K562 (cell line): ENCODE measurements around the gene SERTAD3. TPM values are rescaled to one million over a fixed set of nuclear protein-coding genes. Genes with fewer than 3 reads are reported as not detected.
A peak's percentile ranks its signal among the peaks of the same experiment; 100 is the strongest.

Experiments
- BRF1 ChIP-seq: IDR thresholded peaks from 3 replicates; pipeline ENCODE4 v1.6.1; 2011; ENCODE audit warnings: borderline replicate concordance, mild to moderate bottlenecking; ENCODE audit not compliant: insufficient read length; ENCODE audit errors: extremely low read depth
- CREB5 ChIP-seq: fragments of 250-450 bp; sonication (Bioruptor Pico); IDR thresholded peaks from 2 replicates; pipeline ENCODE4 v1.5.0; 2020; ENCODE audit warnings: mild to moderate bottlenecking
- ETV5 ChIP-seq: sonication (generic); formaldehyde crosslinking; IDR thresholded peaks from 2 replicates; pipeline ENCODE4 v1.4.0; 2020; ENCODE audit warnings: low read depth, mild to moderate bottlenecking, missing genetic modification reagents
- HDAC1 ChIP-seq, 2 experiments: fragments of 450-650 bp; IDR thresholded peaks; 2 replicates each; pipeline ENCODE4 v1.6.1; 2016 to 2017; ENCODE audit warnings: inconsistent platforms in 1 of 2, mild to moderate bottlenecking in 1 of 2, moderate library complexity in 1 of 2
- ID3 ChIP-seq, 2 experiments: fragments of 250-450 bp in 1 of 2; fragments of 450-650 bp in 1 of 2; sonication (Bioruptor Pico) in 1 of 2; IDR thresholded peaks; 2 replicates each; pipeline versions ENCODE4 v1.6.1 to v1.8.0; 2016 to 2021; ENCODE audit warnings: mild to moderate bottlenecking in 2 of 2, moderate library complexity in 2 of 2, missing compliant biosample characterization in 1 of 2, missing genetic modification characterization in 1 of 2
- KDM5B ChIP-seq: fragments of 200-600 bp; sonication (generic); IDR thresholded peaks from 2 replicates; pipeline ENCODE4 v1.6.1; 2012; ENCODE audit warnings: low read depth, mild to moderate bottlenecking, moderate library complexity, low read length, control low read depth, inconsistent platforms; ENCODE audit not compliant: insufficient replicate concordance
- NELFE ChIP-seq: IDR thresholded peaks from 2 replicates; pipeline ENCODE4 v1.6.1; 2011; ENCODE audit warnings: mild to moderate bottlenecking; ENCODE audit not compliant: insufficient read depth, insufficient read length
- SIX5 ChIP-seq, 2 experiments: IDR thresholded peaks; 2 replicates each; pipeline ENCODE4 v1.6.1; 2011; ENCODE audit warnings: low read length in 2 of 2, borderline replicate concordance in 1 of 2, low read depth in 1 of 2, mild to moderate bottlenecking in 1 of 2, moderate library complexity in 1 of 2; ENCODE audit not compliant: insufficient read depth in 1 of 2
- TCF3 ChIP-seq: sonication (generic); formaldehyde crosslinking; IDR thresholded peaks from 2 replicates; pipeline ENCODE4 v1.4.0; 2020; ENCODE audit warnings: mild to moderate bottlenecking, missing genetic modification reagents
- TEAD1 ChIP-seq, 2 experiments: fragments of 450-650 bp in 1 of 2; sonication (generic) in 1 of 2; formaldehyde crosslinking; IDR thresholded peaks; 2 replicates each; pipeline versions ENCODE4 v1.4.0 to v1.8.0; 2020 to 2022; ENCODE audit warnings: mild to moderate bottlenecking in 2 of 2, missing genetic modification reagents in 1 of 2
- ZFP1 ChIP-seq: fragments of 450-650 bp; formaldehyde crosslinking; IDR thresholded peaks from 2 replicates; pipeline ENCODE4 v1.4.0; 2020; ENCODE audit warnings: mild to moderate bottlenecking, mixed read lengths
- ZSCAN32 ChIP-seq: fragments of 450-650 bp; formaldehyde crosslinking; IDR thresholded peaks from 2 replicates; pipeline ENCODE4 v1.4.0; 2020; ENCODE audit warnings: mild to moderate bottlenecking, moderate library complexity
- polyA plus RNA-seq, 8 experiments: library from polyadenylated mRNA; depleted of rRNA in 4 of 8; stranded (reverse) in 5 of 8; unstranded in 3 of 8; fragments of >200 nt; fragmentation: Nextera tagmentation in 2 of 8; fragmentation: Illumina TruSeq in 1 of 8; extraction: Ambion mirVana in 2 of 8; extraction: Trizol in 1 of 8; gene quantifications; 2 replicates each; pipeline versions ENCODE4 v1.2.1 to v1.2.3, GENCODE V29; 2011 to 2014; ENCODE audit warnings: inconsistent platforms in 1 of 8, missing spikeins in 1 of 8
- total RNA-seq, 7 experiments: library from RNA; depleted of rRNA in 6 of 7; stranded (reverse); fragments of >200 nt in 6 of 7; fragmentation: Illumina TruSeq in 2 of 7; extraction: Trizol in 2 of 7; gene quantifications; 2 replicates each; pipeline versions ENCODE4 v1.2.1 to v1.2.3, GENCODE V29; 2011 to 2021; ENCODE audit warnings: low replicate concordance in 1 of 7
- TF ChIP-seq, protein P1 (sequence below): fragments of 250-450 bp; sonication (Bioruptor Pico); IDR thresholded peaks from 2 replicates; pipeline ENCODE4 v1.5.0; 2021
- TF ChIP-seq, protein P2 (sequence below): fragments of 250-450 bp; sonication (Bioruptor Pico); IDR thresholded peaks from 2 replicates; pipeline ENCODE4 v1.6.1; 2021; ENCODE audit warnings: mild to moderate bottlenecking
- TF ChIP-seq, protein P3 (sequence below): fragments of 250-450 bp; sonication (Bioruptor Pico); IDR thresholded peaks from 2 replicates; pipeline ENCODE4 v1.4.0; 2020; ENCODE audit warnings: mild to moderate bottlenecking, moderate library complexity

SERTAD3 gene
- total and polyA plus RNA-seq, 9 of the 15 experiments (the other 6 are each of a cell fraction or from before 2014, with no cell fraction given): 5.4 to 28.9 (median 17.5) TPM

DNA sequence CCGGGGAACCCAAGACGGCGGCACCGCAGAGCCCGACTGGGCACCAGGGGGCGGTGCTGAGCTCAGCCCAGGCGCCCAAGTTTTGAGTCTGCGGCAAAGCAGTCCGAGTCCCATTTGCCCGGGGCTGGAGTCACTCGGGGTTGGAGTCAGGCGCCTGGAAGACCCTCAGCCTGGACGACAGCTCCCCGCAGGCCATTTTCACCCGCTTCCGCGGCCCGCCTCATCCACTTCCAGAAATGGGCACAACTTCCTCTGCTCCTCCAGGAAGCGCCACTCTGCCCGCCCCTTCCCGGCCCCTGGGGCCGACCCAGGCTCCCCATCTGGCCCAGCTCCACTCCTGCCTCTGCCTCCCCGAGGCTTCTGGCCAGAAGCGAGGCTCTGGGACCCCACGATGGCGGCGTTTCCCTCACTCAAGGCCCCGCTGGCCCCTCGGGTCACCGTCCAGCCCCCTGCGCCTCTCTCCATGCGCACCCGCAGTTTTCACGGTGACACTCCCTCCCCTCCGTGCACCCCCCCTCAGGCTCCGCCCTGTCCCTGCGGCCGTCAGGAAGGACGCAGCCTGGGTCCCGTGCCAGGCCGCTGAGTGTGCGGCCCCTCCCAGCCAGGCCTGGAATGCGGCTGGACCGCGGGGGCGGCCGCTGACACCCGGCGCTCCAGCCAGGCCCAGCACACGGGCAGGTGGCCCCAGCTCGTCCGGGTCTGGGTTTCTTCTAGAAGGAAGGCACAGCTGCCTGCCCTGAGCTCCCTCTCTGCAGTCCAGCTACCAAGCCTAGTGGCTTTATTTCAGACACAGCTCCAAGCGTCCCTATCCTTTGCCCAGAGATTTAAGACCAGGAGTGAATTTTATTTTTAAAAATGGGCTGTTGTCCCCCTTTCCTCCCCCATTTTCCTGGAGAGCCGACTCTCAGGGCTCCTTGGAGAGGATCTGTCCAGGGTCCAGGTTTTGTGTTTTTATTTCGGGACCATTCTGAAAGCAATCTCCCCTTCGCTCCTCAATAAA lies 23.1 kb downstream of the SERTAD3 start (continued):
- TF ChIP-seq, protein P1, sequence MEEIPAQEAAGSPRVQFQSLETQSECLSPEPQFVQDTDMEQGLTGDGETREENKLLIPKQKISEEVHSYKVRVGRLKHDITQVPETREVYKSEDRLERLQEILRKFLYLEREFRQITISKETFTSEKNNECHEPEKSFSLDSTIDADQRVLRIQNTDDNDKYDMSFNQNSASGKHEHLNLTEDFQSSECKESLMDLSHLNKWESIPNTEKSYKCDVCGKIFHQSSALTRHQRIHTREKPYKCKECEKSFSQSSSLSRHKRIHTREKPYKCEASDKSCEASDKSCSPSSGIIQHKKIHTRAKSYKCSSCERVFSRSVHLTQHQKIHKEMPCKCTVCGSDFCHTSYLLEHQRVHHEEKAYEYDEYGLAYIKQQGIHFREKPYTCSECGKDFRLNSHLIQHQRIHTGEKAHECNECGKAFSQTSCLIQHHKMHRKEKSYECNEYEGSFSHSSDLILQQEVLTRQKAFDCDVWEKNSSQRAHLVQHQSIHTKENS (CRISPR knock-in tag): no peak
- TF ChIP-seq TEAD1 (CRISPR knock-in tag; IDR thresholded peaks at IDR 0.05) (peak; percentile 98 to 100), KDM5B (peak; percentile 56), ZSCAN32 (CRISPR knock-in tag) (no peak), SIX5 (IDR thresholded peaks at IDR 0.05; ENCODE audit: borderline replicate concordance in 1 of 2, insufficient read depth in 1 of 2, low read depth in 1 of 2, low read length in 2 of 2) (no peak), ETV5 (peak; percentile 82), NELFE (no peak), BRF1 (no peak), ZFP1 (CRISPR knock-in tag) (no peak), TCF3 (peak; percentile 47), HDAC1 (IDR thresholded peaks at IDR 0.05) (peak in 1 of 2 experiments; percentile 82; a peak in 2 of 4 replicates), CREB5 (CRISPR knock-in tag) (no peak), ID3 (CRISPR knock-in tag; IDR thresholded peaks at IDR 0.05) (no peak), ID3 (tag; IDR thresholded peaks at IDR 0.05) (peak; percentile 45; the same call in 1 of the 2 replicates)
- TF ChIP-seq, protein P2, sequence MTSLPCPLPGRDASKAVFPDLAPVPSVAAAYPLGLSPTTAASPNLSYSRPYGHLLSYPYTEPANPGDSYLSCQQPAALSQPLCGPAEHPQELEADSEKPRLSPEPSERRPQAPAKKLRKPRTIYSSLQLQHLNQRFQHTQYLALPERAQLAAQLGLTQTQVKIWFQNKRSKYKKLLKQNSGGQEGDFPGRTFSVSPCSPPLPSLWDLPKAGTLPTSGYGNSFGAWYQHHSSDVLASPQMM: no peak
- TF ChIP-seq, protein P3, sequence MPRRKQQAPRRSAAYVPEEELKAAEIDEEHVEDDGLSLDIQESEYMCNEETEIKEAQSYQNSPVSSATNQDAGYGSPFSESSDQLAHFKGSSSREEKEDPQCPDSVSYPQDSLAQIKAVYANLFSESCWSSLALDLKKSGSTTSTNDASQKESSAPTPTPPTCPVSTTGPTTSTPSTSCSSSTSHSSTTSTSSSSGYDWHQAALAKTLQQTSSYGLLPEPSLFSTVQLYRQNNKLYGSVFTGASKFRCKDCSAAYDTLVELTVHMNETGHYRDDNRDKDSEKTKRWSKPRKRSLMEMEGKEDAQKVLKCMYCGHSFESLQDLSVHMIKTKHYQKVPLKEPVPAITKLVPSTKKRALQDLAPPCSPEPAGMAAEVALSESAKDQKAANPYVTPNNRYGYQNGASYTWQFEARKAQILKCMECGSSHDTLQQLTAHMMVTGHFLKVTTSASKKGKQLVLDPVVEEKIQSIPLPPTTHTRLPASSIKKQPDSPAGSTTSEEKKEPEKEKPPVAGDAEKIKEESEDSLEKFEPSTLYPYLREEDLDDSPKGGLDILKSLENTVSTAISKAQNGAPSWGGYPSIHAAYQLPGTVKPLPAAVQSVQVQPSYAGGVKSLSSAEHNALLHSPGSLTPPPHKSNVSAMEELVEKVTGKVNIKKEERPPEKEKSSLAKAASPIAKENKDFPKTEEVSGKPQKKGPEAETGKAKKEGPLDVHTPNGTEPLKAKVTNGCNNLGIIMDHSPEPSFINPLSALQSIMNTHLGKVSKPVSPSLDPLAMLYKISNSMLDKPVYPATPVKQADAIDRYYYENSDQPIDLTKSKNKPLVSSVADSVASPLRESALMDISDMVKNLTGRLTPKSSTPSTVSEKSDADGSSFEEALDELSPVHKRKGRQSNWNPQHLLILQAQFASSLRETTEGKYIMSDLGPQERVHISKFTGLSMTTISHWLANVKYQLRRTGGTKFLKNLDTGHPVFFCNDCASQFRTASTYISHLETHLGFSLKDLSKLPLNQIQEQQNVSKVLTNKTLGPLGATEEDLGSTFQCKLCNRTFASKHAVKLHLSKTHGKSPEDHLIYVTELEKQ (CRISPR knock-in tag): no peak
